GM12878 (cell line): ENCODE measurements around the gene SRRM2. TPM values are rescaled to one million over a fixed set of nuclear protein-coding genes. Genes with fewer than 3 reads are reported as not detected.

Source experiments
- ATAC-seq: fragments of 200-7000 bp; cut with Tn5 transposase; 3 replicates; pipeline ENCODE4 v1.9.1; 2020; ENCODE audit warnings: mild to moderate bottlenecking, moderate library complexity
- BruUV-seq: library from RNA; stranded (reverse); fragments of 400-500 nt; replicated peaks from 2 replicates; lab custom pipeline; 2021; lab: Mats Ljungman, UMichigan
- CTCF ChIA-PET: fragments of 300-600 bp; sonication (Branson Sonifier 250); formaldehyde crosslinking; extraction: SDS; loops from one replicate; lab custom pipeline; 2021; ENCODE audit warnings: inconsistent platforms; lab: Yijun Ruan, JAX
- POLR2A ChIA-PET: fragments of 350-600 bp; formaldehyde crosslinking; extraction: SDS; loops from one replicate; lab custom pipeline; 2021; ENCODE audit warnings: inconsistent platforms; lab: Charles Lee
- RAD21 ChIA-PET: fragments of 300-600 bp; sonication (Branson Sonifier 250); formaldehyde crosslinking; loops from one replicate; lab custom pipeline; 2023; ENCODE audit warnings: antibody characterized with exemption; ENCODE audit not compliant: unreplicated experiment; lab: Charles Lee
- SMC1A ChIA-PET: fragments of 300-600 bp; sonication (Branson Sonifier 250); formaldehyde crosslinking; loops from one replicate; lab custom pipeline; 2023; ENCODE audit not compliant: unreplicated experiment, uncharacterized antibody; lab: Charles Lee
- DNase-seq: peaks from one replicate; pipeline ENCODE4 v3.0.0-alpha.2; 2011; ENCODE audit warnings: low read depth, low spot score
- FAIRE-seq: peaks from 3 replicates; lab custom pipeline; 2011; peaks lifted over from hg19 to GRCh38; lab: Jason Lieb, UNC
- H2AFZ ChIP-seq: 2 replicates; pipeline ENCODE4 v1.6.0; 2011; ENCODE audit warnings: low read depth, low read length, control low read depth; ENCODE audit not compliant: control insufficient read depth
- H3K27ac ChIP-seq: 2 replicates; pipeline ENCODE4 v1.5.1; 2011; ENCODE audit warnings: control low read depth; ENCODE audit not compliant: control insufficient read depth, insufficient read depth
- H3K27me3 ChIP-seq, 2 experiments: replicated peaks in 1 of 2; 2 replicates each; pipeline versions ENCODE4 v1.6.0 to v1.6.1; 2011; ENCODE audit warnings: low read length in 1 of 2; ENCODE audit not compliant: control insufficient read depth in 2 of 2, insufficient read depth in 2 of 2
- H3K36me3 ChIP-seq, 2 experiments: 2 replicates each; pipeline ENCODE4 v1.5.1; 2011; ENCODE audit warnings: low read length in 1 of 2; ENCODE audit not compliant: control insufficient read depth in 2 of 2, insufficient read depth in 2 of 2
- H3K4me1 ChIP-seq: 2 replicates; pipeline ENCODE4 v1.6.1; 2011; ENCODE audit warnings: mild to moderate bottlenecking, low read length, moderate library complexity, mixed read lengths; ENCODE audit not compliant: control insufficient read depth, insufficient read depth
- H3K4me2 ChIP-seq: 2 replicates; pipeline ENCODE4 v1.6.0; 2011; ENCODE audit warnings: control low read depth; ENCODE audit not compliant: control insufficient read depth, insufficient read depth
- H3K4me3 ChIP-seq: fragments of 200-600 bp; sonication (generic); 2 replicates; pipeline ENCODE4 v1.5.1; 2016
- H3K79me2 ChIP-seq: 2 replicates; pipeline ENCODE4 v1.6.0; 2011; ENCODE audit warnings: low read length; ENCODE audit not compliant: control insufficient read depth, insufficient read depth
- H3K9ac ChIP-seq: 2 replicates; pipeline ENCODE4 v1.8.0; 2011; ENCODE audit warnings: low read length, control low read depth, mixed read lengths; ENCODE audit not compliant: control insufficient read depth, insufficient read depth
- H3K9me3 ChIP-seq: replicated peaks from 3 replicates; pipeline ENCODE4 v1.5.1; 2011; ENCODE audit warnings: mild to moderate bottlenecking, low read length; ENCODE audit not compliant: control insufficient read depth, insufficient read depth
- H4K20me1 ChIP-seq: 2 replicates; pipeline ENCODE4 v1.6.0; 2011; ENCODE audit not compliant: control insufficient read depth, insufficient read depth
- BRCA1 ChIP-seq: IDR thresholded peaks from 2 replicates; pipeline ENCODE4 v1.6.1; 2011; ENCODE audit warnings: low read depth, low read length, improper control_type of control experiment
- CHD4 ChIP-seq: fragments of 200-600 bp; sonication (generic); IDR thresholded peaks from 2 replicates; pipeline ENCODE4 v1.6.1; 2016; ENCODE audit warnings: mild to moderate bottlenecking
- E2F8 ChIP-seq: fragments of 450-650 bp; IDR thresholded peaks from 2 replicates; pipeline ENCODE4 v1.6.1; 2018; ENCODE audit warnings: mild to moderate bottlenecking, low read depth, moderate library complexity; ENCODE audit not compliant: partially characterized antibody
- IKZF1 ChIP-seq: fragments of 450-650 bp; conservative IDR thresholded peaks from 2 replicates; pipeline ENCODE4 v1.6.1; 2017; ENCODE audit warnings: antibody characterized with exemption, mild to moderate bottlenecking
- MEF2A ChIP-seq: IDR thresholded peaks from 2 replicates; pipeline ENCODE4 v1.6.1; 2011; ENCODE audit warnings: low read depth, mild to moderate bottlenecking, low read length, moderate library complexity; ENCODE audit not compliant: insufficient read depth
- PML ChIP-seq: IDR thresholded peaks from 2 replicates; pipeline ENCODE4 v1.6.1; 2012; ENCODE audit warnings: low read length, inconsistent platforms
- SUZ12 ChIP-seq: fragments of 200-600 bp; sonication (generic); IDR thresholded peaks from one replicate; pipeline ENCODE4 v1.6.1; 2018; ENCODE audit warnings: antibody characterized with exemption, mild to moderate bottlenecking; ENCODE audit not compliant: unreplicated experiment
- YY1 ChIP-seq: IDR thresholded peaks from 2 replicates; pipeline ENCODE4 v1.6.1; 2011; ENCODE audit warnings: low read depth, mild to moderate bottlenecking, low read length
- ZNF24 ChIP-seq: fragments of 450-650 bp; IDR thresholded peaks from 2 replicates; pipeline ENCODE4 v1.6.1; 2017; ENCODE audit warnings: antibody characterized with exemption, mild to moderate bottlenecking
- ZNF274 ChIP-seq: IDR thresholded peaks from one replicate; pipeline ENCODE4 v1.8.0; 2011; ENCODE audit not compliant: insufficient read length, insufficient read depth
- ZZZ3 ChIP-seq: IDR thresholded peaks from 2 replicates; pipeline ENCODE4 v1.6.1; 2011; ENCODE audit warnings: low read depth; ENCODE audit not compliant: control insufficient read depth, insufficient read length
- WGBS: methylation state at CpG from one replicate; pipeline ENCODE4 v1.1.6; 2016; ENCODE audit warnings: low lambda C conversion rate; ENCODE audit not compliant: insufficient replicate concordance, insufficient coverage; ENCODE audit errors: missing lambda C conversion rate; 5-methylcytosine and 5-hydroxymethylcytosine counted together
- in situ Hi-C: fragments of 300-500 bp; cut with MboI; formaldehyde crosslinking; loops from 9 replicates; pipeline ENCODE4 v1.14.3; 2018; ENCODE audit warnings: mixed read lengths
- intact Hi-C: fragments of 100-400 bp; cut with micrococcal nuclease; formaldehyde crosslinking; loops from one replicate; pipeline ENCODE4 v1.14.2; 2022; ENCODE audit not compliant: unreplicated experiment
- polyA plus RNA-seq, 11 experiments: library from polyadenylated mRNA; depleted of rRNA in 4 of 11; unstranded in 6 of 11; stranded (reverse) in 5 of 11; fragments of >200 nt; fragmentation: Nextera tagmentation in 4 of 11; fragmentation: Illumina TruSeq in 1 of 11; extraction: Ambion mirVana in 4 of 11; extraction: Trizol in 1 of 11; gene quantifications; 1 replicate in 1 of 11; 2 replicates in 10 of 11; pipeline versions ENCODE4 v1.2.1 to v1.2.3, GENCODE V29; 2011 to 2016; ENCODE audit warnings: inconsistent platforms in 2 of 11, missing spikeins in 2 of 11, low read depth in 1 of 11
- total RNA-seq, 4 experiments: library from RNA; depleted of rRNA in 3 of 4; stranded (reverse); fragments of >200 nt in 3 of 4; fragmentation: Illumina TruSeq in 1 of 4; extraction: Trizol in 1 of 4; gene quantifications; 2 replicates each; pipeline versions ENCODE4 v1.2.1 to v1.2.3, GENCODE V29; 2013 to 2021

SRRM2 gene
- total and polyA plus RNA-seq, 10 of the 15 experiments (the other 5 are each of a cell fraction or from before 2014, with no cell fraction given) = 30.1 to 502 (median 196) TPM

- no peak for DNase-seq
- no peaks in the 10 kb centered on the region for H3K4me1 ChIP-seq
- no peak for ATAC-seq
- BruUV-seq = no TSS peak
- WGBS = 44% methylated on average over 10 of the region's 10 CpGs
- FAIRE-seq = no peak
- intact Hi-C loops (no loop called here), in situ Hi-C loops (no loop called here)
- no peak overlapping the region for H2AFZ ChIP-seq
- RAD21 ChIA-PET = no interaction called here
- TF ChIP-seq SUZ12 (no peak), MEF2A (no peak), ZZZ3 (no peak), BRCA1 (no peak), E2F8 (no peak), IKZF1 (no peak), CHD4 (no peak), PML (no peak), ZNF274 (no peak), ZNF24 (no peak), YY1 (no peak)
- SMC1A ChIA-PET = no interaction called here
- no peaks in the 10 kb centered on the region for H4K20me1 ChIP-seq
- H3K9ac ChIP-seq = no peak overlapping the region
- H3K27me3 ChIP-seq = no peaks in the 10 kb centered on the region
- H3K36me3 ChIP-seq = no peaks in the 10 kb centered on the region
- H3K9me3 ChIP-seq = no peaks in the 10 kb centered on the region
- H3K4me3 ChIP-seq = no peak overlapping the region
- no peak overlapping the region for H3K4me2 ChIP-seq
- H3K27ac ChIP-seq = no peak overlapping the region
- POLR2A ChIA-PET = no interaction called here
- CTCF ChIA-PET = no interaction called here
- H3K79me2 ChIP-seq = no peaks in the 10 kb centered on the region
Observed at GRCh38 chr16:2734844-2735515, 17.5 kb upstream of the SRRM2 start.
